Neutrophil (primary cell): ENCODE data around the gene FGD2.

ENCODE experiments used
- H3K27ac ChIP-seq: fragments of 200-600 bp; sonication (generic); 2 replicates; pipeline ENCODE4 v1.5.1; 2016; ENCODE audit warnings: mild to moderate bottlenecking, moderate library complexity
- H3K27me3 ChIP-seq: fragments of 200-600 bp; sonication (generic); 2 replicates; pipeline ENCODE4 v1.6.0; 2016; ENCODE audit warnings: mild to moderate bottlenecking
- H3K36me3 ChIP-seq: fragments of 200-600 bp; sonication (generic); 2 replicates; pipeline ENCODE4 v1.5.1; 2017
- H3K4me1 ChIP-seq, 2 experiments: fragments of 200-600 bp in 1 of 2; sonication (generic) in 1 of 2; 1 replicate in 1 of 2; 2 replicates in 1 of 2; pipeline versions ENCODE4 v1.5.1 to v1.6.1; 2013 to 2016; ENCODE audit warnings: low read depth in 1 of 2, low read length in 1 of 2, mild to moderate bottlenecking in 1 of 2, moderate library complexity in 1 of 2; ENCODE audit not compliant: control insufficient read depth in 1 of 2, insufficient read depth in 1 of 2
- H3K4me3 ChIP-seq, 2 experiments: fragments of 200-600 bp in 1 of 2; sonication (generic) in 1 of 2; 1 replicate in 1 of 2; 2 replicates in 1 of 2; pipeline ENCODE4 v1.5.1; 2013 to 2016; ENCODE audit warnings: low read depth in 1 of 2, low read length in 1 of 2, mild to moderate bottlenecking in 1 of 2, moderate library complexity in 1 of 2
- H3K9me3 ChIP-seq: fragments of 200-600 bp; sonication (generic); 2 replicates; pipeline ENCODE4 v1.5.1; 2016
- CTCF ChIP-seq: fragments of 200-600 bp; sonication (generic); IDR thresholded peaks from 2 replicates; pipeline ENCODE4 v1.5.1; 2016; ENCODE audit warnings: antibody characterized with exemption

Gene FGD2

GRCh38 chr6:37011656-37012378, 6.4 kb downstream of the FGD2 start:
- Histone ChIP-seq H3K4me1 (peaks cover 0 to 3% of the 10 kb centered on the region in 2 experiments), H3K27me3 (no peaks in the 10 kb centered on the region), H3K9me3 (no peaks in the 10 kb centered on the region), H3K27ac (no peak overlapping the region), H3K36me3 (no peaks in the 10 kb centered on the region), H3K4me3 (no peak overlapping the region)
- no peak for TF ChIP-seq CTCF

DNA sequence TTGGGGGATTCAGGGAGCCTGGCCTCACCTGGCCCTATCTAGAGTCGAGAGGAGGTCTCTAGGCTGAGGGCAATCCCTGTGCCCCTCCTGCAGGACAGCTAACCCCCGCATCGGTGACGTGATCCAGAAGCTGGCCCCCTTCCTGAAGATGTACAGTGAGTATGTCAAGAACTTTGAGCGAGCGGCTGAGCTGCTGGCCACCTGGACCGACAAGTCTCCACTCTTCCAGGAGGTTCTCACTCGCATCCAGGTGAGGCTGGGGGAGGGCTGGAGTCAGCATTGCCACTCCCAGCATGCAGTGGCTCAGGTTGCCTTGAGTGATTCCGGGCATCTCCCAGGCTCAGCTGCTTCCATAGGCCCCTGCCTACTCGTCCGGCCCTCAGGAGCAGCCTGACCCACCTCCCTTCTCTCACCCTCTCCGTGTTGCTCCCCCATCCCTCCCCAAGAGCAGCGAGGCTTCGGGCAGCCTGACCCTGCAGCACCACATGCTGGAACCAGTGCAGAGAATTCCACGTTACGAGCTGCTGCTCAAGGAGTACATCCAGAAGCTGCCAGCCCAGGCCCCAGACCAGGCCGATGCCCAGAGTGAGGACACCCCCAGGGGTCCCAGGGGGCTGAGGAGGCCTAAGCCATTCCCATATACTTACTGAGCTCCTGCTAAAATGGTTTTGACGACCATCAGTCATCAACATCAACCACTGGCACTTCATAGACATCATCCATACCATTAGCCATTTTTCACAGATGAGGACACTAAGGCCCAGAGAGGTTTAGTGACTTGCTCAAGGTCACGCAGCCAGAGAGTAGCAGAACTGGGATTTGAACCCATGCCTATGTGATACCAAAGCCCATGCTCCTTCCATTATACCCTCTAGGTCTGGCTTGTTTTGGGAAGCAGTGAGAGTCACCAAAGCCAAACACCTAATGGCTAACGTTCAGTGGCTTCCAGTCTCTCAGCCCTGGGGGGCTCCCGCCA, 8.3 kb downstream of the FGD2 start:
- H3K27ac ChIP-seq, result no peak overlapping the region
- H3K4me1 ChIP-seq, result peaks cover 8% of the 10 kb centered on the region in 2 experiments
- H3K4me3 ChIP-seq, result no peak overlapping the region
- H3K36me3 ChIP-seq, result no peaks in the 10 kb centered on the region
- H3K9me3 ChIP-seq, result no peaks in the 10 kb centered on the region
- H3K27me3 ChIP-seq, result no peaks in the 10 kb centered on the region
- no peak for TF ChIP-seq CTCF

- no peaks in the 10 kb centered on the region for H3K36me3 ChIP-seq
- peaks cover 12 to 13% of the 10 kb centered on the region in 2 experiments for H3K4me1 ChIP-seq
- no peaks in the 10 kb centered on the region for H3K27me3 ChIP-seq
- TF ChIP-seq CTCF, result no peak
- no peaks in the 10 kb centered on the region for H3K9me3 ChIP-seq
- no peak overlapping the region for H3K4me3 ChIP-seq
- H3K27ac ChIP-seq, result no peak overlapping the region
Measured at GRCh38 chr6:37014667-37015066, 9.2 kb downstream of the FGD2 start.

DNA sequence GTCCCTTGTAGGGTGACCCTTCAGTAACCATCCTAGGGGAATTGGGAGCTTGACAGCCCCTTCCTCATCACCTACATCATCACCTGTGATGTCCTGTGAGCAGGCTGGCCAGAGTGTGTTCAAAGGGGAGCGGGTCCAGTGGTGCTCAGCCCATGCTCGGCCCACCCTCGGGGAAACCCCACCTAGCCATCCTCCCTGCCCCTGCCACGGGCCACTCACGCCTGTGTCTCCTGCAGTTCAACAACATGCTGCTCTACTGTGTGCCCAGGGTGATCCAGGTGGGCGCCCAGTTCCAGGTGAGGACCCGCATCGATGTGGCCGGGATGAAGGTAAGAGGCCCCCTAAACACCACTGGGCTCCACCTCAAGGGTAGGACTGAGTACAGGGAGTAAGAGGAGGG, 10.1 kb downstream of the FGD2 start:
- no peak for TF ChIP-seq CTCF
- Histone ChIP-seq H3K36me3 (no peaks in the 10 kb centered on the region), H3K27me3 (no peaks in the 10 kb centered on the region), H3K4me3 (no peak overlapping the region), H3K4me1 (peaks cover 12 to 13% of the 10 kb centered on the region in 2 experiments), H3K9me3 (no peaks in the 10 kb centered on the region), H3K27ac (no peak overlapping the region)

DNA sequence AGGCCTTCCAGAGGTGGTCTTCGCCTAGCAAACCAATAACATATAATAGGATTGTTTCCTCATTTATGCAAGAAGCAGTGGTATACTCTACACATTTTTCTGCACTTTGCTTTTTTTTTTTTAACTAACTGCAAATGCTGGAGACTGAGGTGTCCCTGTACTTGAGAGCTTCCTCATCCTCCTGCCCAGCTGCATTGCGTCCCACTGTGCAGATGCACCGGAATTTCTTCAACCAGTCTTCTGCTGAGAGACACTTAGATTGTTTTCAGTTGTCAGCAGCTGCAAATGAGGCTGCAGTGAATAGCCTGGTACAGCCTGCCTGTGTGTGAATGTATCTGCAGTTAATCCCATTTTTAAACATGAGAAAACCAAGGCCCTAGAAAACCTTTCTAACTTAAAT, 11.5 kb downstream of the FGD2 start:
- Histone ChIP-seq H3K4me3 (no peak overlapping the region), H3K27ac (no peak overlapping the region), H3K36me3 (no peaks in the 10 kb centered on the region), H3K9me3 (no peaks in the 10 kb centered on the region), H3K27me3 (no peaks in the 10 kb centered on the region), H3K4me1 (peaks cover 12 to 18% of the 10 kb centered on the region in 2 experiments)
- no peak for TF ChIP-seq CTCF
